ENCODE measurements around the gene CAPZA2. TPM values are rescaled to one million over a fixed set of nuclear protein-coding genes. Genes with fewer than 3 reads are reported as not detected.
"Not testable (repeated sequence)": the region's sequence is repeated elsewhere in the genome, so short reads cannot be mapped to it uniquely, and the experiment has no call there.

CAPZA2 gene
- total RNA-seq, 2 experiments from 2014 or later: 127 to 164 TPM

DNA sequence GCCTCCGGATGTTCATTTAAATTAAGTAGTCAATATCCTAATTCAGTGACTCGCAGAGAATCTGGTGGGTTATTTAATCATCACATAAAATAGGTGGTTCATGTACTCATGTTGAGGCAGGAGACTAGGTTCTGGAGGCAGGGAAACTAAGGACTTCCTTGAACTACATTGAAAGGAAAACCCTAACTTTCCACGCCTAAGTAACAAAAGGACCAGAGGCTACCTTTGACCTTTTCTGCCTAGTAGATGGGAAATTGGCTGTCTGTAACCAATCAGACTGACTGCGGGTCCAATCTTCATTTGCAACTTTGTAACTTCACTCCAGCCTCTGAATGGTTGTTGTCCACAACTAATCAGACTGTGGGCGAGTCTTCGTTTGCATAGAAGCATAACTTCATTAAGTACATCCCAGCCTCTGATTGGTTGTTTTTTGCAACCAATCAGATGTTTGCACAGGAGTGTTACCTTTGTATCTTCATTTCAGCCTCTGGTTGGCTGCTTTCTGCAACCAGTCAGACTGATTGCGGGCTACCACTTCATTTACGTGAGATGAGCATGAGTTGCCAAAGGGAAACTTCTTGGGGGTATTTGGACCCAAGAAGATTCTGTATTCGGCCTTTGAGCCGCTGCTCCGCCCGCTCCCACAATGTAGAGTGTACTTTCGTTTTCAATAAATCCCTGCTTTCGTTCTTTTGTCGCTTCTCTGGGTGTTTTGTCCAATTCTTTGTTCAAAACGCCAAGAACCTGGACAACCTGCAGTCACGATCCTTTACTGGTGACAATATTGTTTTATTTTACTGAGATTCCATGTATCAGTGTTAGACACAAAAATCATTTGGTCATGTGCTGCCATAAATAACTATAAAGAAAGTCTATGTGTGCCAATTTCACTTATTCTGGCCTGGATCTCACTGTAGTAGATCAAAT is 89.2 kb downstream of the CAPZA2 start:
- no peaks in the 10 kb centered on the region for H3K27me3 Mint-ChIP-seq (ENCODE audit: low read depth)
- no peak overlapping the region for H3K4me3 Mint-ChIP-seq
- CTCF ChIA-PET: no interaction called here
- no peak overlapping the region for H3K27ac Mint-ChIP-seq
- intact Hi-C loops (cut with micrococcal nuclease): loop anchor here (10.0 kb wide), 1 partner anchor 737 kb away; the partner anchor contains the start of gene TES
- H3K9me3 Mint-ChIP-seq: no peaks in the 10 kb centered on the region
- peaks cover 21% of the 10 kb centered on the region for H3K4me1 Mint-ChIP-seq (ENCODE audit: low read depth)
- no peaks in the 10 kb centered on the region for H3K36me3 Mint-ChIP-seq (ENCODE audit: low read depth)
- no peak for DNase-seq

DNA sequence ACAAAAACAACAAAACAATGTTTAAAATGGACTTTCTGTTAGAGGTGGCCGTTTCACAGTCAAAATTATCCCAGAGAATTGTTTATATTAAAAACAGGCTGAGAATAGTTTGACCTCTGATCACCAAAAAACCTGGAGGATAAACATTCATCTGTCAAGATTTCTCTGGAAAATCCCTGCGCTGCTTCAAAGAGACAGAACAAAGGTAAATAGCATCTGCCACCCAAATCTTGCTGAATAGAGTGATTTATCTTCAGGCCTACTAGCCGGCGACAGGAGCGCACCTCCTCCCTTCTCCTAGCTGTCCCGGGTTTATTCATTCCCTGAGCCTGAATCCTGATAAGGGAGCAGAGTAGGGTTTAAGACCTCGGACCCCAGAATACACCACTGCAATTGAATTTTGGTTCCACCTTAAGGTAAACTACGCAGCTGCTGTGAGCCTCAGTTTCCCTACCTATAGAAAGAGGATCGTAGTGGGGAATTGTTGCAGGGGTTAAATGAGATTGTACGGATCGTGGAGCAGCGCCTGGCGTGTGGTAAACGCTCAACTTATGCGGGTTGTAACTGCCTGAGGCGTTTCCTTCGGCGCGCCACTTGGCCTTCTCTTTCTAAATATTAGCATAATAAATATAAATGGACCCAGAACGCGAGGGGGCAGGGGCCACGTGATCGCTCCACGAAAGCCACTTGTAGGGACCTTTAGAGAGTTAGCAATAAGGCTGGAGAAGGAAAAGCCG is 90.4 kb downstream of the CAPZA2 start:
- H3K9me3 Mint-ChIP-seq: no peaks in the 10 kb centered on the region
- peak overlapping the region; percentile 77 for H3K4me3 Mint-ChIP-seq
- H3K27me3 Mint-ChIP-seq (ENCODE audit: low read depth): no peaks in the 10 kb centered on the region
- DNase-seq: no peak
- H3K4me1 Mint-ChIP-seq (ENCODE audit: low read depth): peaks cover 21% of the 10 kb centered on the region
- intact Hi-C loops (cut with micrococcal nuclease): loop anchor here (1.0 to 10.0 kb wide), 4 partner anchors 91 to 1230 kb away; partner anchors contain the start of genes CAPZA2 and TES
- H3K27ac Mint-ChIP-seq: peak overlapping the region; percentile 61
- CTCF ChIA-PET: interaction anchor here (1.1 kb wide), 1 partner anchor 174 kb away, joined by 3 read pairs; no protein-coding TSS in a partner anchor
- no peaks in the 10 kb centered on the region for H3K36me3 Mint-ChIP-seq (ENCODE audit: low read depth)

DNA sequence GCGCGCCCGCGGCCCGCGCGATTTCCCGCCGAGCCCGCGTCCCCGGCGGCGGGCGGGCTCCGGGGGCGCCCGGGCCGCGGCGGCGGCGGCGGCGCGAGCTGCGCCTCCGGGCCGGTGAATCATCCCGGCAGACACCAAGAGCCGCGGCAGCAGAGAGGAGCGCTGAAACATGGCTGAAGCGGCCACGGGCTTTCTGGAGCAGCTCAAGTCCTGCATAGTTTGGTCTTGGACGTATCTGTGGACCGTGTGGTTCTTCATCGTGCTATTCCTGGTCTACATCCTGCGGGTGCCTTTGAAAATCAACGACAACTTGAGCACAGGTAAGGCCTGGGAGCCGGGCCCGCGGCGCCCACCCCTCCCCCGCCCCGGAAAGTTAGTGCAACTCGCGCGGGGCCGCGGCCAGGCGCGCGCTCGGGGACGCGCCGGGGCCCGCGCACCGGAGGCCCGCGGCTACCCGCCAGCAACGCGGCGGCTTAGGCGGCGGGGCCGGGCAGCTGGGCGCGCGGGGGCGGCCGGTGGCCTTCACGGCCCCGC is 91.1 kb downstream of the CAPZA2 start, which contains the start of gene ST7:
Gene ST7 (plus strand): TSS at position 130 of the 534 bp plus-strand sequence. CDS start 40 bp downstream, at position 170.
- H3K4me3 Mint-ChIP-seq: peak within 1 kb of the TSS; percentile 92
- no peaks in the 10 kb centered on the region for H3K27me3 Mint-ChIP-seq (ENCODE audit: low read depth)
- peaks cover 21% of the 10 kb centered on the region for H3K4me1 Mint-ChIP-seq (ENCODE audit: low read depth)
- no peaks in the 10 kb centered on the region for H3K9me3 Mint-ChIP-seq
- CTCF ChIA-PET: interaction anchor here (0.6 to 1.3 kb wide), 4 partner anchors 21 to 174 kb away, joined by 3 to 4 read pairs (median 4); no protein-coding TSS in a partner anchor
- DNase-seq: peak; percentile 66
- intact Hi-C loops (cut with micrococcal nuclease): loop anchor here (1.0 to 10.0 kb wide), 4 partner anchors 91 to 1230 kb away; partner anchors contain the start of genes CAPZA2 and TES
- H3K36me3 Mint-ChIP-seq (ENCODE audit: low read depth): no peaks in the 10 kb centered on the region
- H3K27ac Mint-ChIP-seq: peak within 1 kb of the TSS; percentile 87

DNA sequence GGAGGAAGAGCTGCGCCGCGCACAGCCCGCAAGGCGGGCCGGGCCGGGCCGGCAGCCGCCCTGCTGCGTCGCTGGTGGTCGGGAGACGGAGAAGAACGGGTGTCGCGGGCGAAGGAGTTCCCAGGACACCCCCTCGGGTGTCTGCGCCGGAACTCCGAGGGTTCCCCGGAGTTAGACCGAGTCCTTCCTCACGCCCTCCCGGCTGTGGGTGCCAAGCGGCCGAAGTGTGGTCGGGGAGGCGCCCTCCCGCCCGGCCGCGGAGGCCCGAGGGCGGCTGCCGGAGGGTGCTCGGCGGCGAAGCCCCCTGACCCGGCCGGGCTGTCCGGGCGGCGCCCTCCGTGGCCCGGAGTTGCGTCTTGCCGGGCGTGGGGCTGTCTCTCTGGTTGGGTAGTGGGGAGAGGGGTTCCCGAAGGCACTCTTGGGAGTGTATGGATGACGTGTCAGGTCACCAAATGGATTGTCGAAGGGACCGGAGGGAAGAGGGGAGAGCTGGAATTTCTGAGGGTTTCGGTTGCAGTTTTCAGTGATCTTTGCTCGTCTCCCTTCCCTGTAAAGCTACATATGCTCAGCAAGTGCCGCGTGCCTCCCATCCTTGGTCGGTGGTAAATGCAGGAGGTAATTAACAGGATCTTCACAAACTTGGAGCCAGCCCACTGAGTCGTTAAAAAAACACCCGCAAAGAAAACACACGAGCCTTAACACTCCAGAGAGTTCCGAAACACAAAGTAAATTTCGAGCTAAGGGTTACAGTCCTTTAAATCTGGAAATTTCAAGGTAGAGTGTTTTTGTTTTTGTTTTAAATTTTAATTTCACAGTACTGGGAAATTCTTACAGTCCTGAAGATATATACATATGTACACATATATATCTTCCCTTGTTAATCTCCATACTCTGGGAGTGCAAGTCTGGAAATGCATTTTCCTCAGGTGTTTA is 91.8 kb downstream of the CAPZA2 start:
- H3K27ac Mint-ChIP-seq: peak overlapping the region; percentile 87
- peak; percentile 40 for DNase-seq
- H3K4me1 Mint-ChIP-seq (ENCODE audit: low read depth): peaks cover 21% of the 10 kb centered on the region
- peak overlapping the region; percentile 92 for H3K4me3 Mint-ChIP-seq
- CTCF ChIA-PET: interaction anchor here (0.6 to 1.3 kb wide), 7 partner anchors 21 to 173 kb away, joined by 3 to 4 read pairs (median 3); no protein-coding TSS in a partner anchor
- H3K27me3 Mint-ChIP-seq (ENCODE audit: low read depth): no peaks in the 10 kb centered on the region
- intact Hi-C loops (cut with micrococcal nuclease): loop anchor here (1.0 to 10.0 kb wide), 4 partner anchors 92 to 1229 kb away; partner anchors contain the start of genes CAPZA2 and TES
- no peaks in the 10 kb centered on the region for H3K9me3 Mint-ChIP-seq
- H3K36me3 Mint-ChIP-seq (ENCODE audit: low read depth): no peaks in the 10 kb centered on the region

DNA sequence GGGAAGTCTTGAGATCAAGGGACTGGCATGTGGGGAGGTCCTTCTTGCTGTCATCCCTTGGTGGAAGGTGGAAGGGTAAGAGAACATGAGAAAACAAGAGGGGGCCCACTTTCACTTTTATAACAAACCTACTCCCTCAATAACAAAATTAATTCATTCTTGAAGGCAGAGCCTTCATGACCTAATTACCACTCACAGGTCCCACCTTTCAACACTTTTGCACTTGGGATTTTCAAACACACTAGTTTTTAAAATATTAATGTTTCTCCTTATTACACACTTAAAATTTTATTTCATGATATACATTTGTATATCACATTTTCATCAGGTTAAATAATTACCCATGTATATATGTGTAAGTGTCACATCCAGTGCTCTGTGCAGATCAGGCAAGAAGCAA is 93.0 kb downstream of the CAPZA2 start:
- Mint-ChIP-seq H3K27ac (no peak overlapping the region), H3K4me1 (ENCODE audit: low read depth) (peaks cover 21% of the 10 kb centered on the region), H3K4me3 (no peak overlapping the region), H3K9me3 (no peaks in the 10 kb centered on the region), H3K36me3 (ENCODE audit: low read depth) (no peaks in the 10 kb centered on the region), H3K27me3 (ENCODE audit: low read depth) (no peaks in the 10 kb centered on the region)
- CTCF ChIA-PET: no interaction called here
- DNase-seq: no peak
- intact Hi-C loops (cut with micrococcal nuclease): loop anchor here (1.0 to 10.0 kb wide), 2 partner anchors 55 to 741 kb away; partner anchors contain the start of gene TES

DNA sequence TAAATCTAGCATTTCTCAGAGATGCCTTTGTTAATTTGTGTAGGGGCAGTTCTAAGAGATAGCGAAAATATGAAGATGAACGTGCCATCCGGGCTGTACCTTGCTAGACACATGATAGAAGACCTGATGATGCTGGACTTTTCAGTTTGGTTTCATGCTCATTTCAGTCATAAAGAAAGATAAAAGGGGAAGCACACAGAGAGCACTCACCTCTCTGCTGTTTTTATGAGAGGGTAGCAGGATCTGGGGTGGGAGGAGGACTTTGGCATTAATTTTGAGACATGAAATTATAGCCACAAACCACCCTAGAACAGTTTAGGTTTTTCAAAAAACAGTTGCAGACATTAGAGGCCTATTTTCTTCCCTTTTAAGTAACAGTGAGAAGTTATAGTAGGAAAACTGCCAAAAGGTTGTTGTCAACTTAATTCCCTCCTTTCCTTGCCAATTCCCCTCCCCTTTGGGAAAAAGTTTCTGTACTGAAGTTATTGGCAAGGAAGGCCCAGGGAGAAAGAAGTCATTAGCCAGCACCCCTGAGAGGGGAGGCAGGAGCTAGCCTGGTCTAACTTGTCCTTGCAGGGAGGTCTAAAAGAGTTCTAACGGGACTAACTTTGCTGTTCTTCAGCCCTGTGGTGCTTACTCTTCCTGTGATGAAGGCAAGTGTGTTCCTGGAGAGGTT is 93.6 kb downstream of the CAPZA2 start:
- H3K27ac Mint-ChIP-seq: no peak overlapping the region
- H3K4me1 Mint-ChIP-seq (ENCODE audit: low read depth): peaks cover 21% of the 10 kb centered on the region
- no peaks in the 10 kb centered on the region for H3K9me3 Mint-ChIP-seq
- peak; percentile 17 for DNase-seq
- no peaks in the 10 kb centered on the region for H3K36me3 Mint-ChIP-seq (ENCODE audit: low read depth)
- CTCF ChIA-PET: interaction anchor here (0.5 to 0.9 kb wide), 2 partner anchors 23 to 714 kb away, joined by 3 read pairs; no protein-coding TSS in a partner anchor
- intact Hi-C loops (cut with micrococcal nuclease): loop anchor here (1.0 to 10.0 kb wide), 2 partner anchors 54 to 741 kb away; partner anchors contain the start of gene TES
- H3K27me3 Mint-ChIP-seq (ENCODE audit: low read depth): no peaks in the 10 kb centered on the region
- no peak overlapping the region for H3K4me3 Mint-ChIP-seq

DNA sequence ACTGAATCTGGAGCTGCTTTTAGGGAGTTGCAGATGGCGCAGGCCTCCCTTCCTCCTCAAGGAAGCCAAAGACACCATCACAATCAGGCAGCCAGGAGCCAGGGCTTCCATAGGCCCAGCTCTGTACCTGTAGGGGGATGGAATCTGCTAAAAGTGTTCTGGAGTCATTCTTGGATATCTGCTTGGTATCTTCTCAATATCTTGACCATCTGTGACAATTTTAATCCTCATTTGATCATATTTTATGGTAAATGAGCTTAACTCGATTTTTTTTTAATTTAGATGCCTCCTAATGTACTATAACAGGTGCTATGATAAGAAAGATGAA is 94.1 kb downstream of the CAPZA2 start:
- CTCF ChIA-PET: interaction anchor here (0.5 to 0.9 kb wide), 4 partner anchors 22 to 714 kb away, joined by 3 to 4 read pairs (median 3); no protein-coding TSS in a partner anchor
- intact Hi-C loops (cut with micrococcal nuclease): loop anchor here (10.0 kb wide), 1 partner anchor 742 kb away; the partner anchor contains the start of gene TES
- Mint-ChIP-seq H3K27ac (no peak overlapping the region), H3K4me3 (no peak overlapping the region), H3K4me1 (ENCODE audit: low read depth) (peaks cover 21% of the 10 kb centered on the region), H3K36me3 (ENCODE audit: low read depth) (no peaks in the 10 kb centered on the region), H3K27me3 (ENCODE audit: low read depth) (no peaks in the 10 kb centered on the region), H3K9me3 (peaks cover 1% of the 10 kb centered on the region)
- no peak for DNase-seq

DNA sequence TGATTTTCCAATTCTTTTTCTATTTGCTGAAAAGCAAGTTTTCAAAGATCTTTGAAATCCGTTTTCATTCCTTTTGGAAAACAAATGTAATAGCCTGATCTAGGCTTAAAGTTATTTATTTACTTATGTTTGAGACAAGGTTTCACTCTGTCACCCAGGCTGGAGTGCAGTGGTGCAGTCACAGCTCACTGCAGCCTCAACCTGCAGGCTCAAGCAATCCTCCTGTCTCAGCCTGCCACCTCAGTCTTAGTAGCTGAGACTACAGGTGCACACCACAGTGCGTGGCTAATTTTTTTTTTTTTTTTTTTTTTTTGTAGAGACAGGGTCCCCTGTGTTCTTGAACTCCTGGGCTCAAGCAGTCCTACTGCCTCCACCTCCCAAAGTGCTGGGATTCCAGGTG is 95.5 kb downstream of the CAPZA2 start:
- DNase-seq: no peak
- intact Hi-C loops (cut with micrococcal nuclease): loop anchor here (10.0 kb wide), 1 partner anchor 743 kb away; the partner anchor contains the start of gene TES
- H3K27me3 Mint-ChIP-seq (ENCODE audit: low read depth): peaks cover 2% of the 10 kb centered on the region
- H3K4me3 Mint-ChIP-seq: no peak overlapping the region
- H3K36me3 Mint-ChIP-seq (ENCODE audit: low read depth): peaks cover 3% of the 10 kb centered on the region
- peaks cover 4% of the 10 kb centered on the region for H3K9me3 Mint-ChIP-seq
- H3K27ac Mint-ChIP-seq: no peak overlapping the region
- H3K4me1 Mint-ChIP-seq (ENCODE audit: low read depth): peaks cover 21% of the 10 kb centered on the region
- CTCF ChIA-PET: interaction anchor here (0.9 kb wide), 1 partner anchor 170 kb away, joined by 3 read pairs; no protein-coding TSS in a partner anchor

DNA sequence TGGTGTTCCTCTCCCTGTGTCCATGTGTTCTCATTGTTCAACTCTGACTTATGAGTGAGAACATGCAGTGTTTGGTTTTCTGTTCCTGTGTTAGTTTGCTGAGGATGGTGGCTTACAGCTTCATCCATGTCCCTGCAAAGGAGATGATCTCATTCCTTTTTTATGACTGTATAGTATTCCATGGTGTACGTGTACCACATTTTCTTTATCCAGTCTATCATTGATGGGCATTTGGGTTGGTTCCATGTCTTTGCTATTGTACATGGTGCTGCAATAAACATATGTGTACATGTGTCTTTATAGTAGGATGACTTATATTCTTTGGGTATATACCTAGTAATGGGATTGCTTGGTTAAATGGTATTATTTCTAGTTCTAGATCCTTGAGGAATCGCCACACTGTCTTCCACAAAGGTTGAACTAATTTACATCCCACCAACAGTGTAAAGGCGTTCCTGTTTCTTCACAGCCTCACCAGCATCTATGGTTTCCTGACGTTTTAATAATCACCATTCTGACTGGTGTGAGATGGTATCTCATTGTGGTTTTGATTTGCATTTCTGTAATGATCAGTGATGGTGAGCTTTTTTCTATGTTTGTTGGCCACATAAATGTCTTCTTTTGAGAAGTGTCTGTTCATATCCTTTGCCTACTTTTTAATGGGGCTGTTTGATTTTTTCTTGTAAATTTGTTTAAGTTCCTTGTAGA is 99.7 kb downstream of the CAPZA2 start:
- DNase-seq; H3K4me1 Mint-ChIP-seq (ENCODE audit: low read depth); H3K27me3 Mint-ChIP-seq (ENCODE audit: low read depth); H3K36me3 Mint-ChIP-seq (ENCODE audit: low read depth); H3K4me3 Mint-ChIP-seq; intact Hi-C loops (cut with micrococcal nuclease); H3K9me3 Mint-ChIP-seq; H3K27ac Mint-ChIP-seq: not testable (repeated sequence)
- CTCF ChIA-PET: interaction anchor here (0.6 kb wide), 1 partner anchor 70 kb away, joined by 4 read pairs; no protein-coding TSS in a partner anchor

DNA sequence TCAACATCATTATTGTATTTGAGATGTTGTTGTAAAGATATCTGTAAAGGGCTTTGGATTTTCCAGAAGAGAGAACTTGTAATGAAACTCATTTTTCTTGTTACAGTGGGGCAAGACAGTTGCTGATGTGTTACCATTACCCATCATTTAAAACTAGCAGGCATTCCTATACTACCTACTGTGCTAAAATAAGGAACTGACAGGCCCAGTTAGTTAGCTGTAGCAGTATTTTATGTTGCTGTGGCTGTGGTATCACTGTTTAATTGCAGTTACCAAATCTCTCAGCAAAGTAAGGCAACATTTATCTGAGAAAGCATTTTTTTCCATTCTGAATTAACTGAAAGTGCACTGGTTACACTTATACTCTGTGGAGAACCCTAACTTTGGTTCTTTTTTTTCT is 100.8 kb downstream of the CAPZA2 start:
- intact Hi-C loops (cut with micrococcal nuclease): no loop called here
- H3K9me3 Mint-ChIP-seq: peaks cover 4% of the 10 kb centered on the region
- H3K27ac Mint-ChIP-seq: no peak overlapping the region
- H3K36me3 Mint-ChIP-seq (ENCODE audit: low read depth): peaks cover 3% of the 10 kb centered on the region
- peaks cover 2% of the 10 kb centered on the region for H3K27me3 Mint-ChIP-seq (ENCODE audit: low read depth)
- H3K4me1 Mint-ChIP-seq (ENCODE audit: low read depth): no peaks in the 10 kb centered on the region
- CTCF ChIA-PET: no interaction called here
- DNase-seq: no peak
- H3K4me3 Mint-ChIP-seq: no peak overlapping the region
